ENCODE measurements around the gene TNRC6B. TPM values are rescaled to one million over a fixed set of nuclear protein-coding genes. Genes with fewer than 3 reads are reported as not detected.
A peak's percentile ranks its signal among the peaks of the same experiment; 100 is the strongest.

Gene TNRC6B
- total RNA-seq, 1 donor from 2014 or later, result 51.2 TPM

- H3K27ac Mint-ChIP-seq (ENCODE audit: unreplicated experiment), result peak overlapping the region; percentile 54
- Histone ChIP-seq H3K4me2 (ENCODE audit: low read length) (no peak overlapping the region), H3K79me2 (ENCODE audit: insufficient read depth, low read length) (peaks cover 89% of the 10 kb centered on the region), H3K4me3 (ENCODE audit: insufficient read depth, low read depth, low read length) (no peak overlapping the region), H3K36me3 (ENCODE audit: insufficient read depth, low read length) (no peaks in the 10 kb centered on the region), H3K27ac (ENCODE audit: low read depth, low read length) (no peak overlapping the region), H3K4me1 (ENCODE audit: insufficient read depth, low read length) (peaks cover 22% of the 10 kb centered on the region), H3K9me3 (ENCODE audit: insufficient read depth, low read depth, low read length) (no peaks in the 10 kb centered on the region), H2AFZ (ENCODE audit: low read depth, low read length) (no peak overlapping the region), H4K20me1 (ENCODE audit: insufficient read depth, low read length) (peaks cover 93% of the 10 kb centered on the region), H3K27me3 (ENCODE audit: insufficient read depth, low read length) (no peaks in the 10 kb centered on the region), H3K9ac (ENCODE audit: low read length) (no peak overlapping the region)
- peak overlapping the region; percentile 36 for H3K4me3 Mint-ChIP-seq (ENCODE audit: unreplicated experiment)
- TF ChIP-seq CTCF (IDR thresholded peaks at IDR 0.05; ENCODE audit: insufficient read depth, low read depth, low read length) (peak; percentile 32), EZH2 (IDR thresholded peaks at IDR 0.05; ENCODE audit: insufficient read depth, low read length) (no peak)
- H3K36me3 Mint-ChIP-seq (ENCODE audit: low read depth, unreplicated experiment), result peaks cover 15% of the 10 kb centered on the region
- H3K4me1 Mint-ChIP-seq (ENCODE audit: low read depth, unreplicated experiment), result peaks cover 48% of the 10 kb centered on the region
- no peaks in the 10 kb centered on the region for H3K27me3 Mint-ChIP-seq (ENCODE audit: low read depth, unreplicated experiment)
- FAIRE-seq (no peak), DNase-seq (ENCODE audit: low read depth) (no peak)
- no peaks in the 10 kb centered on the region for H3K9me3 Mint-ChIP-seq (ENCODE audit: unreplicated experiment)
These were observed 16.0 kb downstream of the TNRC6B start for GRCh38 chr22:40193429-40194421.

GRCh38 chr22:40194656-40195055, 16.9 kb downstream of the TNRC6B start:
- no peaks in the 10 kb centered on the region for H3K36me3 ChIP-seq (ENCODE audit: insufficient read depth, low read length)
- peaks cover 22% of the 10 kb centered on the region for H3K4me1 ChIP-seq (ENCODE audit: insufficient read depth, low read length)
- H3K27me3 ChIP-seq (ENCODE audit: insufficient read depth, low read length), result no peaks in the 10 kb centered on the region
- DNase-seq (ENCODE audit: low read depth), result no peak
- H3K9me3 Mint-ChIP-seq (ENCODE audit: unreplicated experiment), result no peaks in the 10 kb centered on the region
- H3K79me2 ChIP-seq (ENCODE audit: insufficient read depth, low read length), result peaks cover 89% of the 10 kb centered on the region
- H3K27me3 Mint-ChIP-seq (ENCODE audit: low read depth, unreplicated experiment), result no peaks in the 10 kb centered on the region
- no peak overlapping the region for H3K27ac ChIP-seq (ENCODE audit: low read depth, low read length)
- H3K36me3 Mint-ChIP-seq (ENCODE audit: low read depth, unreplicated experiment), result peaks cover 13% of the 10 kb centered on the region
- H3K4me3 ChIP-seq (ENCODE audit: insufficient read depth, low read depth, low read length), result no peak overlapping the region
- no peak overlapping the region for H3K4me2 ChIP-seq (ENCODE audit: low read length)
- H3K9ac ChIP-seq (ENCODE audit: low read length), result no peak overlapping the region
- H3K27ac Mint-ChIP-seq (ENCODE audit: unreplicated experiment), result no peak overlapping the region
- peak overlapping the region; percentile 50 for H3K4me3 Mint-ChIP-seq (ENCODE audit: unreplicated experiment)
- H3K9me3 ChIP-seq (ENCODE audit: insufficient read depth, low read depth, low read length), result no peaks in the 10 kb centered on the region
- peaks cover 54% of the 10 kb centered on the region for H3K4me1 Mint-ChIP-seq (ENCODE audit: low read depth, unreplicated experiment)
- H4K20me1 ChIP-seq (ENCODE audit: insufficient read depth, low read length), result peaks cover 92% of the 10 kb centered on the region
- no peak overlapping the region for H2AFZ ChIP-seq (ENCODE audit: low read depth, low read length)
- no peak for TF ChIP-seq EZH2 (IDR thresholded peaks at IDR 0.05; ENCODE audit: insufficient read depth, low read length)
- no peak for TF ChIP-seq CTCF (IDR thresholded peaks at IDR 0.05; ENCODE audit: insufficient read depth, low read depth, low read length)
- no peak for FAIRE-seq

All from astrocyte (in vitro differentiated cells and primary cell).